ENCODE measurements around the gene SCN9A. TPM values are rescaled to one million over a fixed set of nuclear protein-coding genes. Genes with fewer than 3 reads are reported as not detected.

The SCN9A gene
- total and polyA plus RNA-seq, 2 of the 4 experiments (the other 2 are of a cell fraction): 40.1 to 135 TPM

DNA sequence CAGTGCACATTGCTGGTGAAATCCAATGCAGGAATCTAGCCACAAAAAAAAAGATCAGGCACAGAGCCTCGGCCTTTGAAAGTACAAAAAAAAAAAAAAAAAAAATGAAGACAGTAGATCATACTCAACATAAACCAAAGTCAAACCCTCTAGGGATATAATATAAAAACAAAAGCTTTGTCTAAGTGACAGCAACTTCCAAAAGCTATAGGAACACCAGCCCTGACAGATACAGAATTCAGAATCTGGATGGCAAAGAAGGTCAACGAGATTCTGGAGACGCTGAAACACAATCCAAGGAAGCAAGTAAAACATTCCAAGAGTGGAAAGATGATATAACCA, 194.0 kb downstream of the SCN9A start:
- ATAC-seq (ENCODE audit: low read depth) (peak; percentile 10), DNase-seq (no peak)
- Histone ChIP-seq H2BK15ac (ENCODE audit: low read depth, low read length) (no peak overlapping the region), H2BK120ac (ENCODE audit: low read depth, low read length) (no peak overlapping the region), H3K9me3 (ENCODE audit: control insufficient read depth, insufficient read depth, low read length) (no peaks in the 10 kb centered on the region), H4K5ac (ENCODE audit: low read depth, low read length) (no peak overlapping the region), H3K18ac (ENCODE audit: low read depth, low read length) (no peak overlapping the region), H2AFZ (replicated peaks; ENCODE audit: low read length, poor library complexity) (no peak overlapping the region), H3K9ac (ENCODE audit: low read depth, low read length) (no peak overlapping the region), H3K4ac (ENCODE audit: low read depth, low read length) (no peak overlapping the region), H3K79me1 (ENCODE audit: low read depth in 1 of 2, low read length in 2 of 2) (no peaks in the 10 kb centered on the region), H2AK5ac (ENCODE audit: low read depth, low read length) (no peak overlapping the region), H2BK20ac (ENCODE audit: low read depth, low read length) (no peak overlapping the region), H3K27me3 (ENCODE audit: control insufficient read depth, insufficient read depth, low read length) (no peaks in the 10 kb centered on the region), H2BK5ac (ENCODE audit: low read depth, low read length, poor library complexity, severe bottlenecking) (no peak overlapping the region), H3K56ac (ENCODE audit: extremely low read depth, insufficient read depth, low read length) (no peak overlapping the region), H3K4me1 (ENCODE audit: control insufficient read depth, insufficient read depth, low read length) (no peaks in the 10 kb centered on the region), H4K20me1 (ENCODE audit: insufficient read depth, low read length) (no peaks in the 10 kb centered on the region), H3K36me3 (ENCODE audit: control insufficient read depth, insufficient read depth, low read length) (no peaks in the 10 kb centered on the region), H3K27ac (ENCODE audit: insufficient read depth, low read length) (no peak overlapping the region), H3K9me1 (ENCODE audit: insufficient read depth, low read length) (0 out of 2 replicates have a peak, but pooled peaks cover 4% of the 10 kb centered on the region), H3K4me2 (ENCODE audit: low read depth, low read length) (no peak overlapping the region), H4K91ac (ENCODE audit: insufficient read depth, low read depth, low read length) (no peak overlapping the region), H2AK9ac (replicated peaks; ENCODE audit: low read depth, low read length, poor library complexity) (no peak overlapping the region), H4K8ac (ENCODE audit: low read depth in 2 of 2, low read length in 2 of 2) (no peak overlapping the region), H3K23ac (ENCODE audit: low read depth, low read length) (no peak overlapping the region), H3K4me3 (ENCODE audit: insufficient read depth, low read depth, low read length) (no peak overlapping the region), H3K14ac (replicated peaks; ENCODE audit: low read depth, low read length) (no peak overlapping the region)
- no TSS peak for BruUV-seq (replicated peaks)
- no peak for TF ChIP-seq SMC3 (IDR thresholded peaks at IDR 0.05; ENCODE audit: low read depth, low read length)
- no peak for TF ChIP-seq MAZ (IDR thresholded peaks at IDR 0.05; ENCODE audit: borderline replicate concordance, low read depth, low read length)
- TF ChIP-seq, protein P1, sequence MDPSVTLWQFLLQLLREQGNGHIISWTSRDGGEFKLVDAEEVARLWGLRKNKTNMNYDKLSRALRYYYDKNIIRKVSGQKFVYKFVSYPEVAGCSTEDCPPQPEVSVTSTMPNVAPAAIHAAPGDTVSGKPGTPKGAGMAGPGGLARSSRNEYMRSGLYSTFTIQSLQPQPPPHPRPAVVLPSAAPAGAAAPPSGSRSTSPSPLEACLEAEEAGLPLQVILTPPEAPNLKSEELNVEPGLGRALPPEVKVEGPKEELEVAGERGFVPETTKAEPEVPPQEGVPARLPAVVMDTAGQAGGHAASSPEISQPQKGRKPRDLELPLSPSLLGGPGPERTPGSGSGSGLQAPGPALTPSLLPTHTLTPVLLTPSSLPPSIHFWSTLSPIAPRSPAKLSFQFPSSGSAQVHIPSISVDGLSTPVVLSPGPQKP (IDR thresholded peaks at IDR 0.05; ENCODE audit: borderline replicate concordance, low read depth, low read length): no peak
- no peak for TF ChIP-seq RCOR1 (IDR thresholded peaks at IDR 0.05; ENCODE audit: insufficient replicate concordance, low read length)
- no peak for TF ChIP-seq RFX5 (IDR thresholded peaks at IDR 0.05; ENCODE audit: low read depth, low read length)
- TF ChIP-seq, protein P2, sequence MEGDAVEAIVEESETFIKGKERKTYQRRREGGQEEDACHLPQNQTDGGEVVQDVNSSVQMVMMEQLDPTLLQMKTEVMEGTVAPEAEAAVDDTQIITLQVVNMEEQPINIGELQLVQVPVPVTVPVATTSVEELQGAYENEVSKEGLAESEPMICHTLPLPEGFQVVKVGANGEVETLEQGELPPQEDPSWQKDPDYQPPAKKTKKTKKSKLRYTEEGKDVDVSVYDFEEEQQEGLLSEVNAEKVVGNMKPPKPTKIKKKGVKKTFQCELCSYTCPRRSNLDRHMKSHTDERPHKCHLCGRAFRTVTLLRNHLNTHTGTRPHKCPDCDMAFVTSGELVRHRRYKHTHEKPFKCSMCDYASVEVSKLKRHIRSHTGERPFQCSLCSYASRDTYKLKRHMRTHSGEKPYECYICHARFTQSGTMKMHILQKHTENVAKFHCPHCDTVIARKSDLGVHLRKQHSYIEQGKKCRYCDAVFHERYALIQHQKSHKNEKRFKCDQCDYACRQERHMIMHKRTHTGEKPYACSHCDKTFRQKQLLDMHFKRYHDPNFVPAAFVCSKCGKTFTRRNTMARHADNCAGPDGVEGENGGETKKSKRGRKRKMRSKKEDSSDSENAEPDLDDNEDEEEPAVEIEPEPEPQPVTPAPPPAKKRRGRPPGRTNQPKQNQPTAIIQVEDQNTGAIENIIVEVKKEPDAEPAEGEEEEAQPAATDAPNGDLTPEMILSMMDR (conservative IDR thresholded peaks at IDR 0.05; ENCODE audit: low read depth, low read length): no peak
- POLR2A ChIA-PET (ENCODE audit: unreplicated experiment): no interaction called here
- in situ Hi-C loops (cut with MboI; ENCODE audit: low sequenced_read_pairs): loop anchor here (5.0 to 10.0 kb wide), 2 partner anchors 203 to 336 kb away; no protein-coding TSS in a partner anchor
- intact Hi-C loops (cut with micrococcal nuclease): loop anchor here (1.0 kb wide), 2 partner anchors 124 to 238 kb away; no protein-coding TSS in a partner anchor
- dilution Hi-C loops (cut with HindIII; ENCODE audit: low sequenced_read_pairs, unreplicated experiment): no loop called here
- WGBS, 2 experiments (ENCODE audit: extremely low coverage in 2 of 2, insufficient read length in 1 of 2): no CpG with 5 or more reads among the region's 3 CpGs
- CTCF ChIA-PET: interaction anchor here (0.6 to 0.9 kb wide), 13 partner anchors 10 to 1189 kb away, joined by 3 to 11 read pairs (median 5); no protein-coding TSS in a partner anchor
